AG04450 (cell line): ENCODE results near the gene LMBRD2. TPM values are rescaled to one million over a fixed set of nuclear protein-coding genes. Genes with fewer than 3 reads are reported as not detected.

ENCODE experiments used
- CTCF ChIA-PET: fragments of 300-600, 350-600 bp; formaldehyde crosslinking; extraction: SDS; loops from one replicate; lab custom pipeline; 2022; ENCODE audit warnings: antibody characterized with exemption, inconsistent platforms; lab: Charles Lee
- POLR2A ChIA-PET: fragments of 350-600 bp; formaldehyde crosslinking; extraction: SDS; loops from one replicate; lab custom pipeline; 2021; ENCODE audit warnings: antibody characterized with exemption, inconsistent platforms; lab: Yijun Ruan, JAX
- DNase-seq: peaks from one replicate; pipeline ENCODE4 v3.0.0-alpha.2; 2011; ENCODE audit warnings: low read depth, low spot score
- H3K27ac ChIP-seq: one replicate; pipeline ENCODE4 v1.5.1; 2012; ENCODE audit warnings: low read depth, low read length, control low read depth
- H3K27me3 ChIP-seq: one replicate; pipeline ENCODE4 v1.6.0; 2012; ENCODE audit warnings: low read length; ENCODE audit not compliant: control insufficient read depth, insufficient read depth
- H3K4me3 ChIP-seq: 2 replicates; pipeline ENCODE4 v1.5.1; 2011; ENCODE audit warnings: mild to moderate bottlenecking, low read depth, low read length, control low read depth
- H3K9me3 ChIP-seq: 2 replicates; pipeline ENCODE4 v1.5.1; 2012; ENCODE audit warnings: low read length; ENCODE audit not compliant: control insufficient read depth, insufficient read depth
- CTCF ChIP-seq: IDR thresholded peaks from 2 replicates; pipeline ENCODE4 v1.5.1; 2011; ENCODE audit warnings: low read depth, low read length, control low read depth, inconsistent platforms
- polyA plus RNA-seq: library from polyadenylated mRNA; depleted of rRNA; stranded (reverse); fragments of >200 nt; gene quantifications from 2 replicates; pipeline ENCODE4 v1.2.3, GENCODE V29; 2011

LMBRD2 gene
- polyA plus RNA-seq, 1 experiment = 5.3 TPM

GRCh38 chr5:36066001-36066539 lies 85.6 kb downstream of the LMBRD2 start:
- Histone ChIP-seq H3K27ac (no peak overlapping the region), H3K9me3 (no peaks in the 10 kb centered on the region), H3K27me3 (peaks cover 11% of the 10 kb centered on the region), H3K4me3 (no peak overlapping the region)
- no peak for TF ChIP-seq CTCF
- no peak for DNase-seq
- CTCF ChIA-PET = interaction anchor here (1.8 kb wide), 1 partner anchor 13 kb away, joined by 9 read pairs; no protein-coding TSS in a partner anchor
- POLR2A ChIA-PET = no interaction called here

DNA sequence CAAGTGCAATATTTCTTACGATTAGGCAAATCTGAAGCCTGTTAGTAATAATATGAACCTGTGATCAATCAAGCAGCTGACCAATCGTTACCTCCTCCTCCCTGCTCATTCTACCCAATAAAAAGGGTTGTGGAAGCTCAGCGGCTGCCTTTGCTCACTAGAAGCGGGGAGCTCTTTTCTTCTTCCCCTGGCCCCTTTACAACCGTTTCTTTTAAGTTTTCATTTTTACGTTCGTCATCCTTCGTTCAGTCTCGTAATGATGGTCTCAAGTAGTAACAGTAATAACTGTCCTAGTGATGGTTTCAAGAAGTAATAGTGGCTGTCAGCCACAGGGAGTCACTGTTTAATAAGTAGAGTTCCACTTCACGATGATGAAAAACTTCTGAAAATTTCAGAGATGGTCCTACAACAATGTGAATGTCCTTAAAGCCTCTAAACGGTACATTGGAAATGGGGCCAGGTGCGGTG lies 91.2 kb downstream of the LMBRD2 start:
- H3K27me3 ChIP-seq = peaks cover 4% of the 10 kb centered on the region
- no peak overlapping the region for H3K4me3 ChIP-seq
- CTCF ChIA-PET = interaction anchor here (0.9 to 1.0 kb wide), 2 partner anchors 19 to 29 kb away, joined by 3 to 5 read pairs; no protein-coding TSS in a partner anchor
- H3K9me3 ChIP-seq = no peaks in the 10 kb centered on the region
- TF ChIP-seq CTCF = no peak
- no peak overlapping the region for H3K27ac ChIP-seq
- no peak for DNase-seq
- POLR2A ChIA-PET = no interaction called here

- no peak for TF ChIP-seq CTCF
- Histone ChIP-seq H3K9me3 (no peaks in the 10 kb centered on the region), H3K27ac (no peak overlapping the region), H3K27me3 (peaks cover 4% of the 10 kb centered on the region), H3K4me3 (no peak overlapping the region)
- POLR2A ChIA-PET = no interaction called here
- CTCF ChIA-PET = interaction anchor here (0.9 to 1.0 kb wide), 2 partner anchors 19 to 30 kb away, joined by 3 to 5 read pairs; no protein-coding TSS in a partner anchor
- no peak for DNase-seq
Measured at GRCh38 chr5:36059571-36060419, 91.9 kb downstream of the LMBRD2 start.

DNA sequence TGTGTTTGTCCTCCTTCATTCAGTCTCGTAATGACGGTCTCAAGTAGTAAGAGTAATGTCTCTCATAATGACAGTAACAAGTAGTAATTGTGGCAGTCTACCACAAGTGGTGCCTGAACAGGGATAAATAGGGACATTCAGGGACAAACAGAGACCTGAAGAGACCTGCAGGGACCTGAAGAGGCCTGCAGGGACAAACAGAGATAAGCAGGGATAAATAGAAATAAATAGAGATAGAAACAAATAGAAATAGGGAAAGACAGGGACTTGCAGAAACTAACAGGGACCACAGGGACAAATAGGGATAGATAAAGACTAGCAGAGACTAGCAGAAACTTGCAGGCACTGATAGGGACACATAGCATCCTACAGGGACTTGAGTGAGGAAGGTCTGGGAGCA lies 92.9 kb downstream of the LMBRD2 start:
- CTCF ChIA-PET = no interaction called here

More for the DNA sequence above, 92.9 kb downstream of the LMBRD2 start:
- Histone ChIP-seq H3K27me3 (no peaks in the 10 kb centered on the region), H3K4me3 (no peak overlapping the region), H3K9me3 (no peaks in the 10 kb centered on the region), H3K27ac (no peak overlapping the region)
- no peak for DNase-seq
- POLR2A ChIA-PET = no interaction called here
- no peak for TF ChIP-seq CTCF
